GM18861 (cell line): ENCODE measurements around the gene VAV1.
"Not testable (repeated sequence)": the region's sequence is repeated elsewhere in the genome, so short reads cannot be mapped to it uniquely, and the experiment has no call there.

Experiments used
- ATAC-seq: cut with Tn5 transposase; IDR thresholded peaks from one replicate; pipeline ENCODE4 v1.9.1; 2021; ENCODE audit not compliant: unreplicated experiment

VAV1 gene

GRCh38 chr19:6811906-6812305, 39.4 kb downstream of the VAV1 start:
- no peak for ATAC-seq

GRCh38 chr19:6812612-6813011, 40.1 kb downstream of the VAV1 start:
- no peak for ATAC-seq

- ATAC-seq, result no peak
These were observed 41.2 kb downstream of the VAV1 start for GRCh38 chr19:6813659-6814058.

GRCh38 chr19:6817179-6817578, 44.7 kb downstream of the VAV1 start:
- ATAC-seq, result no peak

GRCh38 chr19:6818246-6818645, 45.7 kb downstream of the VAV1 start:
- ATAC-seq, result no peak

- no peak for ATAC-seq
These were observed 46.8 kb downstream of the VAV1 start for GRCh38 chr19:6819323-6819722.

GRCh38 chr19:6820237-6820636, 47.7 kb downstream of the VAV1 start:
- no peak for ATAC-seq

- no peak for ATAC-seq
These were observed 49.3 kb downstream of the VAV1 start for GRCh38 chr19:6821639-6822310.

- no peak for ATAC-seq
These were observed 49.8 kb downstream of the VAV1 start for GRCh38 chr19:6822311-6822670.

- no peak for ATAC-seq
These were observed 52.7 kb downstream of the VAV1 start for GRCh38 chr19:6825076-6825774.

- ATAC-seq, result no peak
These were observed 53.9 kb downstream of the VAV1 start for GRCh38 chr19:6826281-6826920.

- ATAC-seq, result no peak
These were observed 55.8 kb downstream of the VAV1 start for GRCh38 chr19:6828306-6828697.

GRCh38 chr19:6828698-6829633, 56.5 kb downstream of the VAV1 start:
- ATAC-seq, result no peak

GRCh38 chr19:6829829-6830228, 57.3 kb downstream of the VAV1 start:
- ATAC-seq, result not testable (repeated sequence)

GRCh38 chr19:6831084-6831483, 58.6 kb downstream of the VAV1 start:
- ATAC-seq, result not testable (repeated sequence)

GRCh38 chr19:6832412-6832811, 59.9 kb downstream of the VAV1 start:
- ATAC-seq, result no peak

- ATAC-seq, result no peak
These were observed 60.8 kb downstream of the VAV1 start for GRCh38 chr19:6833166-6833790.

- no peak for ATAC-seq
These were observed 61.9 kb downstream of the VAV1 start for GRCh38 chr19:6834433-6834832.

GRCh38 chr19:6835501-6835900, 63.0 kb downstream of the VAV1 start:
- no peak for ATAC-seq

GRCh38 chr19:6837525-6837924, 65.0 kb downstream of the VAV1 start:
- no peak for ATAC-seq
